Naive B cell (primary cell): ENCODE measurements around the gene TAB2. TPM values are rescaled to one million over a fixed set of nuclear protein-coding genes. Genes with fewer than 3 reads are reported as not detected.

Experiments
- ATAC-seq, 2 donors: fragments of 150-1000 bp; cut with Tn5 transposase; 2 replicates each; pipeline ENCODE4 v1.10.0; 2021; ENCODE audit warnings: low read depth in 2 of 2, mild to moderate bottlenecking in 2 of 2, moderate library complexity in 2 of 2
- DNase-seq: peaks from one replicate; pipeline ENCODE4 v3.0.0; 2022
- H3K27ac Mint-ChIP-seq, 6 donors: one replicate each; pipeline ENCODE4 v1.8.0; 2020 to 2022; ENCODE audit warnings: mild to moderate bottlenecking in 6 of 6, mixed read lengths in 6 of 6, moderate library complexity in 5 of 6, inconsistent platforms in 2 of 6
- H3K27me3 Mint-ChIP-seq, 3 donors: one replicate each; pipeline ENCODE4 v1.8.0; 2021 to 2022; ENCODE audit warnings: mixed read lengths in 3 of 3, mild to moderate bottlenecking in 1 of 3
- H3K36me3 Mint-ChIP-seq, 2 donors: one replicate each; pipeline ENCODE4 v1.8.0; 2020 to 2022; ENCODE audit warnings: mixed read lengths in 2 of 2, inconsistent platforms in 1 of 2, mild to moderate bottlenecking in 1 of 2
- H3K4me1 Mint-ChIP-seq, 3 donors: one replicate each; pipeline ENCODE4 v1.8.0; 2020 to 2022; ENCODE audit warnings: mixed read lengths in 3 of 3, inconsistent platforms in 1 of 3, mild to moderate bottlenecking in 1 of 3, moderate library complexity in 1 of 3
- H3K4me3 Mint-ChIP-seq, 8 donors: one replicate each; pipeline ENCODE4 v1.8.0; 2020 to 2022; ENCODE audit warnings: mild to moderate bottlenecking in 8 of 8, mixed read lengths in 8 of 8, moderate library complexity in 8 of 8, inconsistent platforms in 2 of 8
- H3K9me3 Mint-ChIP-seq, 7 donors: one replicate each; pipeline ENCODE4 v1.8.0; 2020 to 2022; ENCODE audit warnings: mixed read lengths in 7 of 7, mild to moderate bottlenecking in 5 of 7, inconsistent platforms in 2 of 7, moderate library complexity in 1 of 7
- polyA plus RNA-seq, 6 donors: library from polyadenylated mRNA; unstranded; fragments of 300-500 nt; fragmentation: Illumina TruSeq; gene quantifications; one replicate each; pipeline ENCODE4 v1.2.3, GENCODE V29; 2021; ENCODE audit warnings: low read depth in 6 of 6

TAB2 gene, protein sequence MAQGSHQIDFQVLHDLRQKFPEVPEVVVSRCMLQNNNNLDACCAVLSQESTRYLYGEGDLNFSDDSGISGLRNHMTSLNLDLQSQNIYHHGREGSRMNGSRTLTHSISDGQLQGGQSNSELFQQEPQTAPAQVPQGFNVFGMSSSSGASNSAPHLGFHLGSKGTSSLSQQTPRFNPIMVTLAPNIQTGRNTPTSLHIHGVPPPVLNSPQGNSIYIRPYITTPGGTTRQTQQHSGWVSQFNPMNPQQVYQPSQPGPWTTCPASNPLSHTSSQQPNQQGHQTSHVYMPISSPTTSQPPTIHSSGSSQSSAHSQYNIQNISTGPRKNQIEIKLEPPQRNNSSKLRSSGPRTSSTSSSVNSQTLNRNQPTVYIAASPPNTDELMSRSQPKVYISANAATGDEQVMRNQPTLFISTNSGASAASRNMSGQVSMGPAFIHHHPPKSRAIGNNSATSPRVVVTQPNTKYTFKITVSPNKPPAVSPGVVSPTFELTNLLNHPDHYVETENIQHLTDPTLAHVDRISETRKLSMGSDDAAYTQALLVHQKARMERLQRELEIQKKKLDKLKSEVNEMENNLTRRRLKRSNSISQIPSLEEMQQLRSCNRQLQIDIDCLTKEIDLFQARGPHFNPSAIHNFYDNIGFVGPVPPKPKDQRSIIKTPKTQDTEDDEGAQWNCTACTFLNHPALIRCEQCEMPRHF
- 10 to 100 TPM in 3 of 6 donors, 1 to 10 TPM in 3; 7.7 to 13.5 (median 10.1) TPM for polyA plus RNA-seq

DNA sequence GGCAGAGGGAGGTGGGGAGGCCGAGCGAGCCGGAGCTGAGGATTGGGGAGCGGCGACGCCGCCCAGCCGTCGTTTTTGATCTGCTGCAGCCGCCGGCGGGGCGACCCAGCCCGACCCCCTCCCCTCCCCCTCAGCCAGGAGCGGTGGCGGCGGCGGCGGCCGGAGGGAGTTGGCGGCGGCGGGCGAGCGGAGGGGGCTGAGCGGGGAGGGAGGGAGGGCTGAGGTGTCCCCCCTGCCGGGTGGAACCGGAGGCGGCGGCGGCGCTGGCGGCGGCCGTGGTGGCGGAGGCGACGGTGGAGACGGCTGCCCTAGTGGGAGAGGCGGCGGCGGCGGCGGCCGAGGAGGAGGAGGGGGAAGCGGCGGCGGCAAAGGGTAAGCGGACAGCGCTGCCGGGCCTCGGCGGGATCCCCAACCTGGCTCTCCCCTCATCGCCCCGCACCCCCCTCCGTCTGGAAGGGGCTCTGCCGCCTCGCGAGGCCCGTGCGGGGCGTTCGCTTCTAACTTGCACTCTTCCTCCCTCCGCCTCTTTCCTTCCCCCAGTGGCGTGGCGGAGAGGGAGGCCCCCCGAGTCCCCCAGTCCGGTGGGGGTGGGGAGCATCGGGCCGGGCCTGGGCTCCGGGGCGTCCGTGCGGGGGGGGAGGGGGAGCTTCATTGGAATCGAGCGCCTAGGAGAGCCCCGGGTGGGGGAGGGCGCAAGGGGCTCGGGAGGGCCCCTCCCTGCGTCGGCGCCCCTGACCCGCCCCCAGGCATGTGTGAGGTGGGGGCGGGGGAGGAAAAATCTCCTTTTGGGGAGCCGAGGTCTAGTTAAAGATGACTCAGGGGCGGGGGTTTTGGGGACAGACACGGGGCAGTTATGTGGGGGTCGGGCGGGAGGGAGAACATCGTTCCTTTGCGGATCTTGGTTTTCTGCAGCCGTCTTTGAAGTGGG, at the start of gene TAB2:
TAB2 (plus strand) TSS at position 69 of the 928 bp plus-strand sequence. CDS start 52,286 bp downstream, outside the sequence.
- peak; percentile 61 for DNase-seq
- no peaks in the 10 kb centered on the region for H3K9me3 Mint-ChIP-seq
- no peaks in the 10 kb centered on the region for H3K36me3 Mint-ChIP-seq
- ATAC-seq: peak; percentile 18 to 28
- peak within 1 kb of the TSS; percentile 83 to 95 (median 93) for H3K27ac Mint-ChIP-seq
- peaks cover 28 to 31% (median 28%) of the 10 kb centered on the region in 3 donors for H3K4me1 Mint-ChIP-seq
- H3K4me3 Mint-ChIP-seq: peak within 1 kb of the TSS; percentile 87 to 97 (median 92)
- peaks cover 0 to 10% (median 5%) of the 10 kb centered on the region in 3 donors for H3K27me3 Mint-ChIP-seq

DNA sequence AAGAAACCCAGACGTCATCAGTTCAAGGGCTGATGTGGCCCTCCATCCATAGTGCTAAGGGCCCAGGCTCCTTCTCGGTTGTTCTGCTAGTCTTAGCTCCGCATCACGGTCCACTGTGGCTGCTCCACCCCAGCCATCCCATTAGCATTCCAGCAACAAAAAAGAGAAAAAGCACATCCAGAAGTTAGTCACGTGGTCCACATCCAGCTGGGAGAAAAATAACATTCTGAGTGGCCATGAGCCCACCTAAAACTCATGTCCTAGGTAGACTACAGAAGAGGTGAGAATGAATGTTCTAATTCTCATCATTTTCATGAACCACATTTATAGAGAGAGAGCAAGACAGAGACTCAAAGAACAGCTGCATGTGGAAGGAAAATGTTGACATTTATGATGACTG, 49.4 kb upstream of the TAB2 start:
- ATAC-seq (no peak), DNase-seq (no peak)
- Mint-ChIP-seq H3K9me3 (no peaks in the 10 kb centered on the region), H3K27me3 (no peaks in the 10 kb centered on the region), H3K4me1 (peaks cover 35 to 59% (median 51%) of the 10 kb centered on the region in 3 donors), H3K27ac (no peak overlapping the region), H3K4me3 (no peak overlapping the region), H3K36me3 (no peaks in the 10 kb centered on the region)

DNA sequence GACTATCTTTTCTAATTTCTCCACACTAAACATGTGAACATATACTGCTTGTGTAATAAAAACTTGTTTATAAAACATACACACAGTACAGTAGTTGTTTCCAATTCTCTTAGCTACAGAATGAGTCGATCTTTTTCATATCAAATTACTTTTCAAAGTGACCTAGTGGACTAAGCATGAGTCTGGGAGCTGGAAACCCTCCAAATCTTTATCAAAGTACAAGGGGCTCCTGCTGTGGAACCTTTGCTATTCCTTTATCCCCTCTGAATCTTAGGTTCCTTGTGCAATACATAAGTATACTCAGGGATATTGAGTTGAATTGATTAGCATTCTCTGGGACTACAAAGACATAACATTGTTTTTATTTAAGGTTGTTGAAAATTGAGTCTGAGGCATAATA, 48.7 kb upstream of the TAB2 start:
- Mint-ChIP-seq H3K27ac (no peak overlapping the region), H3K4me1 (peaks cover 41 to 66% (median 57%) of the 10 kb centered on the region in 3 donors), H3K27me3 (no peaks in the 10 kb centered on the region), H3K9me3 (no peaks in the 10 kb centered on the region), H3K36me3 (no peaks in the 10 kb centered on the region), H3K4me3 (no peak overlapping the region)
- ATAC-seq (no peak), DNase-seq (no peak)

DNA sequence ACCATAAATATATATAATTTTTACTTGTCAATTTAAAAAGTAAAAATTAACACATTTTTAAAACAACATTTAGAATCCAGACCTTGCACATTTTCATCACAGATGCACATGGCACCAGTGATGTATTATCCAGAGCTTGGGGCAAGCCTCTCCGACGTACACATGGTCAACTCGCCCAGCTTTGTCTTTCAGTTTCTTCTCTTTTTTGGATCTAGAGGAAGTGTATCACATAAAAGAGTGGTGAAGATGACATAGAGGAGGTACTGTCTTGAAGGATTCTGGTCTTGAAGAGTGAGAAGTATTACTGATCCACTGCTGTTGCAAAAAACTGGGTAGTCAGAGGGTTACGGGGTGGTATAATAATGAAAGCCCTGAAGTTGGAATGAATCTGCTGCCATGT, 46.9 kb upstream of the TAB2 start:
- Mint-ChIP-seq H3K27me3 (no peaks in the 10 kb centered on the region), H3K27ac (peak overlapping the region in 4 of 6 donors; percentile 51 to 89 (median 74))

DNA sequence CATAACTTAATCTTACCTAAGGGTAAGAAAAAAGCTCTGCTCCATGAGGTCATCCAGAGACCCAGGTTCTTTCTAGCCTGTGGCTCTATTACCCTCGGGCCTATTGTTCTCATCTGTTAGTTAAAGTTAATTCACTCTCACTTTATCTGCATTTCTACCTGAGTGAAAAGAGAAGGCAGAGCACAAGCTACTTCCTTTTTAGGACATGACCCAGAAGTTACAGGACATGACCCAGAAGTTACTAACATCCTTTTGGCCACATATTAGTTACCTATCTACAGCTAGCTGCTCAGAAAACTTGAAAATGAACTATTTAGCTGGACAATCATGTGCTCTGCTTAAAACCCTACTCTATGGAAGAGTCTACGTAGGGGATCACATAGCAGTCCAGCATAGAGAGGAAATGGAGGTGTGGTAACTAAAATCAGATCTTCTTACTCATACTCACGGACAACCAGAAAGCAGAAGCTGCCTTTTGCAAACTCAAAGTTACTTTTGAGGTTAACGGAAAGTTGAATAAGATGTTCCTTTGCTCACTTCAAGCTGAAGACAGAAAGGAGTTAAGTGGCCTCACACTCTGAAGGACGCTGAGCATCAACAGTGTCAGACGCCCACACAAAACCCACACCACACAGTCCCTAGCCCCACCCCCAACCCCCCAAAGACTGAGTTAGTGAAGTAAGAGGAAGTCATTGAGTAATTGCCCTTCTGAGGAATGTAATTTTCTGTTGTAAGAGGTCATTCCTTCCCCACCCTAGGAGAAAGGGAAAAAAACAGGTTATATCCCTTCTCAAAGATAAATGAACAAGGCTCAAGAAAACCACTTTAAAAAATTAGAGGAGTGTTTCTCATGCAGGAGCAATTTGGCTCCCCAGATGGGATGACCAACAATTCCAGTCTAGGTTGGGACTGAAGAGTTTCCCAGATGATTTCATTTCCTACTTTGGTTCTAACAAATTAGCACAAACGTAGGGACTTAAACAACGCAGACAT, 45.9 kb upstream of the TAB2 start:
- Mint-ChIP-seq H3K4me3 (peak overlapping the region; percentile 64 to 93 (median 88)), H3K27me3 (no peaks in the 10 kb centered on the region), H3K27ac (peak overlapping the region; percentile 89 to 99 (median 95)), H3K4me1 (peaks cover 43 to 66% (median 57%) of the 10 kb centered on the region in 3 donors), H3K9me3 (no peaks in the 10 kb centered on the region), H3K36me3 (no peaks in the 10 kb centered on the region)
- peak; percentile 53 for DNase-seq
- ATAC-seq: peak; percentile 80 to 81

More for the DNA sequence above, 46.9 kb upstream of the TAB2 start:
- H3K36me3 Mint-ChIP-seq: no peaks in the 10 kb centered on the region
- DNase-seq (no peak), ATAC-seq (no peak)
- no peak overlapping the region for H3K4me3 Mint-ChIP-seq
- H3K9me3 Mint-ChIP-seq: no peaks in the 10 kb centered on the region
- H3K4me1 Mint-ChIP-seq: peaks cover 51 to 77% (median 67%) of the 10 kb centered on the region in 3 donors

DNA sequence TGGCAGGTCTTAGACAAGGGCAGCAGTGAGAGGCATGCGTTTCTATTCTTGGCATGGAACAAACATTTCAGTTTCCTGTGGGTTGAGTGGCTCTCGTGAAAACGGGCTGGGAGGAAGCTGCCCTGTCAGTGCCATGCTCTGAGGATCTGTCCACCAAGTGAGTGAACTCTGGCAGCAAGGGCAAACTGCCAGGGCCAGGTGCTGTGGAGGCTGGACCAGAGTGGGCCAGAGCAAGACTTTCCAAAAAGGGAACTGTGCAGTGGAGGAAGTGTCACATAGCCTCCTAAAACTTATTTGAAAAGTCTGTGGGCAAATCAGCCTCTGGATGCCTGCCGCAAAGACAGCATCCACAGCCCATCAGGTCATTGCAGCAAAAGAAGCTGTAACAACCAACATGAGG, 44.2 kb upstream of the TAB2 start:
- Mint-ChIP-seq H3K27me3 (no peaks in the 10 kb centered on the region), H3K4me3 (peak overlapping the region; percentile 33 to 93 (median 83)), H3K9me3 (no peaks in the 10 kb centered on the region), H3K4me1 (peaks cover 39 to 50% (median 49%) of the 10 kb centered on the region in 3 donors), H3K36me3 (no peaks in the 10 kb centered on the region), H3K27ac (peak overlapping the region; percentile 67 to 99 (median 90))
- ATAC-seq (peak; percentile 29 to 32), DNase-seq (peak; percentile 37)

DNA sequence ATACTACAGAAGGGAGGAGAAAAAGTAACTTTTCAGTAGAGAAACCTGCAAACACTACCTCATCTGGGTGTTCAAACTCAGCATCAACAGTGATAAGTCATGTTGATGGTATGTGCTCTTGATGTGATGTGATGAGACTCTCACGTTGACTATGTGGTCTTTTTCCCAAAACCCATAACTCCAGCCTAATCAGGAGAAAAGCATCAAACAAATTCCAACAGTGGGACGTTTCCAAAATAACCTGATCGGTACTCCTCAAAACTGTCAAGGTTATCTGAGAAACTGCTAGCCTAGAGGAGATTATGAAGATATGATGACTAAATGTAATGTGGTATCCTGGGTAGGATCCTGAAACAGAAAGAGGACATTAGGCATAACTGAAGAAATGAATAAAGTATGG, 41.9 kb upstream of the TAB2 start:
- peaks cover 42 to 49% (median 47%) of the 10 kb centered on the region in 3 donors for H3K4me1 Mint-ChIP-seq
- no peak overlapping the region for H3K4me3 Mint-ChIP-seq

DNA sequence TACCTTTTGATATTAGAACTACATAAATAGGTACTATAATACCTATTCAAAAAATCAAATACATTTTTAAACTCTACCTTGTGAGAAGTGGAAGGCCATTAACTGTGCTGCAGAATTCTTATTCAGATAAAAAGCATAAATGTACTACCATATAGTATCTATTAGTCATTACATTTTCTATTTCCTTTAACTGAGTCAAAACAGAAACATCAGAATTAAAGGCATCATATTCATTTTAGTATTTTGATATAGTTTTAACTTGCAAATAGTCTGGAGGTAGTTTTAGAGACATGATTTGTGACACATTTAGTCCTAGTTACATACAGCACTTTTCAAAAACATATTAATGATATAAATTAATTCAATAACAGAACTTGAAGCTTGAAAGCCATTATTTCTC, 39.9 kb upstream of the TAB2 start:
- Mint-ChIP-seq H3K27ac (no peak overlapping the region), H3K4me3 (no peak overlapping the region), H3K27me3 (peaks cover 0 to 5% (median 0%) of the 10 kb centered on the region in 3 donors), H3K36me3 (no peaks in the 10 kb centered on the region), H3K4me1 (peaks cover 26 to 29% (median 27%) of the 10 kb centered on the region in 3 donors), H3K9me3 (no peaks in the 10 kb centered on the region)
- DNase-seq (no peak), ATAC-seq (no peak)

More for the DNA sequence above, 41.9 kb upstream of the TAB2 start:
- no peak for DNase-seq
- Mint-ChIP-seq H3K27me3 (peaks cover 0 to 5% (median 0%) of the 10 kb centered on the region in 3 donors), H3K27ac (no peak overlapping the region), H3K36me3 (no peaks in the 10 kb centered on the region), H3K9me3 (no peaks in the 10 kb centered on the region)
- no peak for ATAC-seq

DNA sequence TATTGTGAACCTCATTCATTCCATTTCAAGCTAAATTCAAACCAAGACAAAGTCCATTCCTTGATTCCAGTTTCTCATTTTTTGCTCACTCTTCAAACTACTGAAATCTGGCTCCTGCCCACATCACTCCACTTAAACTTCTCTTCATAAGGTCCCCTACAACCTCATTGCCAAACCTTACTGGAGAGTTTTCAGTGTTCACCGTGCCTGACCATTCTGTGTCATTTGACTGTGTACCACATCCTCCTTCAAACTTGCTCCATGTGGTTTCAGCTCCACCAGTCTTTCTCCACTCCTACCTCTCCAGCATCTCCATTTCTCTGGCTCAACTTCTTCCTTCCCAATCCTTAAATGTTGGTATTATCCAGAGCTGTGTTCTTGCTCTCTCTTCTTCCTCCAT, 38.5 kb upstream of the TAB2 start:
- no peaks in the 10 kb centered on the region for H3K36me3 Mint-ChIP-seq
- DNase-seq (no peak), ATAC-seq (no peak)
- H3K4me3 Mint-ChIP-seq: no peak overlapping the region
- H3K9me3 Mint-ChIP-seq: no peaks in the 10 kb centered on the region
- H3K27ac Mint-ChIP-seq: peak overlapping the region in 2 of 6 donors; percentile 44 to 71
- H3K27me3 Mint-ChIP-seq: peaks cover 0 to 5% (median 0%) of the 10 kb centered on the region in 3 donors
- H3K4me1 Mint-ChIP-seq: peaks cover 13 to 15% (median 15%) of the 10 kb centered on the region in 3 donors

DNA sequence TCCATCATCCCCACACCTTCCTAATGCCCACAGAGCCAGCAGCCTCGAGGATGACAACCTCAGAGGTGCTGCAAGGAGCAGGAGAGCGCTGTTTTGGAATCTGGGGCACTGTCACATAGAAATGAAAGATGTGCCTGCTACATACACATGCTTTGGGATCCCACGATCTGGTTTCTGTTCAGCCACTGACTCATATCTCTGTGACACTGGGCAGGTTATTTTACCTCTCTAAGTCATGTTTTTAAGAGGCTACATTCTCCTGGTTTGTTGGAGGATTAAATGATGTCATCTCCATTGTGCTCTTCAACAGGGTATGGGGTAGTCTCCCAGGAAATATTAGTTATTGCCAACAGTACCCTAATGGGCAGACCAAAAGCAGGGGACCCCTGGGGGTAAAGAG, 32.6 kb upstream of the TAB2 start:
- DNase-seq: no peak
- ATAC-seq: no peak
- H3K36me3 Mint-ChIP-seq: no peaks in the 10 kb centered on the region
- H3K27ac Mint-ChIP-seq: no peak overlapping the region
- H3K27me3 Mint-ChIP-seq: no peaks in the 10 kb centered on the region
- H3K4me3 Mint-ChIP-seq: no peak overlapping the region
- H3K9me3 Mint-ChIP-seq: no peaks in the 10 kb centered on the region
- no peaks in the 10 kb centered on the region for H3K4me1 Mint-ChIP-seq

DNA sequence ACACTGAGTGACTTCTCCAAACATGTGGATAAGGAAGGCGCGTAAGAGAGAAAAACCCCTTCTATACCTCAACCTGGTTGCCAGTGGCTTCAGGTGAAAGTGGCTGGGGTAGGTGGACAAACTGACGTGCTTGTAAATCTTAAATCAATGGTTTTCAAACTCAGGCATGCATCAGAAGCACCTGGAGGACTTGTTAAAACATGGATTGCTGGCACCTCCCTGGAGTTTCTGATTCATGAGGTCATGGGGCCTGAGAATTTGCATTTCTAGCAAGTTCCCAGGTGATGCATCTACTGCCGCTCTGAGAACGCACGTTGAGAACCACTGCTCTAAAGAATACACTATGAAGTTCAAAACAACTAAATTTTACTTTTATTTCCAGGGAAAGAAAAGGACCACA, 31.9 kb upstream of the TAB2 start:
- Mint-ChIP-seq H3K4me3 (no peak overlapping the region), H3K4me1 (no peaks in the 10 kb centered on the region), H3K36me3 (no peaks in the 10 kb centered on the region), H3K27me3 (no peaks in the 10 kb centered on the region), H3K27ac (no peak overlapping the region), H3K9me3 (no peaks in the 10 kb centered on the region)
- ATAC-seq (no peak), DNase-seq (no peak)

DNA sequence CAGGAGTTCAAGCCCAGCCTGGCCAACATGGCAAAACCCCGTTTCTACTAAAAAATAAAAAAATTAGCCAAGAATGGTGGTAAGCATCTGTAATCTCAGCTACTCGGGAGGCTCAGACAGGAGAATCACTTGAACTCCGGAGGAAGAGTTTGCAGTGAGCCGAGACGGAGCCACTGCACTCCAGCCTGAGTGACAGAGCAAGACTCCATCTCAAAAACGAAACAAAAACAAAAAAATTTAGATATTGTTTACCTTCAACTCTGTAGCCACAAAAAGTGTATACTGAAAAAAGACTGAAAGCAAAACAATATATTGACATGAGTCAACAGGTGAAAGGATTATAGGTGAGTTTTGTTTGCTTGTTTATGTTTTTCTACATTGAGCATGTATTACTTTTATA, 30.6 kb upstream of the TAB2 start:
- ATAC-seq (no peak), DNase-seq (no peak)
- Mint-ChIP-seq H3K36me3 (no peaks in the 10 kb centered on the region), H3K4me3 (no peak overlapping the region), H3K4me1 (no peaks in the 10 kb centered on the region), H3K27ac (no peak overlapping the region), H3K9me3 (no peaks in the 10 kb centered on the region), H3K27me3 (no peaks in the 10 kb centered on the region)
